GM12892 (cell line): ENCODE measurements around the gene WDR20.
"Not testable (repeated sequence)": the region's sequence is repeated elsewhere in the genome, so short reads cannot be mapped to it uniquely, and the experiment has no call there.

Source experiments
- POLR2A ChIP-seq: IDR thresholded peaks from 2 replicates; pipeline ENCODE4 v1.6.1; 2011; ENCODE audit warnings: low read depth, low read length, control low read depth
- POLR2AphosphoS5 ChIP-seq: IDR thresholded peaks from 2 replicates; pipeline ENCODE4 v1.6.1; 2011; ENCODE audit warnings: low read depth, low read length, control low read depth
- TAF1 ChIP-seq: IDR thresholded peaks from 2 replicates; pipeline ENCODE4 v1.6.1; 2011; ENCODE audit warnings: low read depth, mild to moderate bottlenecking, control low read depth, low read length, borderline replicate concordance

DNA sequence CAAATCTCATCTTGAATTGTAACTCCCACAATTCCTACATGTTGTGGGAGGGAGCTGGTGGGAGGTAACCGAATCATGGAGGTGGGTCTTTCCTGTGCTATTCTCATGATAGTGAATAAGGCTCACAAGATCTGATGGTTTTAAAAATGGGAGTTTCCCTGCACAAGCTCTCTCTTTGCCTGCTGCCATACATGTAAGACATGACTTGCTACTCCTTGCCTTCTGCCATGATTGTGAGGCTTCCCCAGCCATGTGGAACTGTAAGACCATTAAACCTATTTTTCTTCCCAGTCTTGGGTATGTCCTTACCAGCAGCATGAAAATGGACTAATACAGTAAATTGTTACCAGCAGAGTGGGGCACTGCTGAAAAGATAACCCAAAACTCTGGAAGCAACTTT lies 30.4 kb upstream of the WDR20 start:
- TF ChIP-seq POLR2A, POLR2AphosphoS5, TAF1: not testable (repeated sequence)
